ENCODE measurements around the gene SYT9.
"Not testable (repeated sequence)": the region's sequence is repeated elsewhere in the genome, so short reads cannot be mapped to it uniquely, and the experiment has no call there.

The SYT9 gene

DNA sequence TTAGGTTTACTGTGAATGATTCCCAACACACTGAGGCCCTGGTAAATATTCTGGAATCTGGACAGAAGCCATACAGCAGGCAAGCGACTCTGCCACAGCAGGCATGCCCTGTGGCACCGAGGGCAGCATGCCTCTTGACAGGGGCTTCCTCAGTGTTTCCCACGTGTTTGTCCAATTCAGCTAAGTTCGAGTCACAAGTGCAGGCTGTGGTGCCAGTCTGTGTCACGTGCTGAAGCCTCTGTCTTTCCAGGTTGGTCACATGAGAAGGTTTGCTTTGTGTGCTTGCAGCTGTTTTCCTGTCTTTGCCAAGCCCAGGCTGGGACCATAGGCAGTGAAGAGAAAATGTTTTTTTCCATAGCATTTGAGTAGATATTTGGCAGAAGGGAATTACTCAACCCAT lies 259.7 kb downstream of the SYT9 start:
- Mint-ChIP-seq H3K27me3 (no peaks in the 10 kb centered on the region), H3K36me3 (ENCODE audit: low read depth) (peaks cover 13% of the 10 kb centered on the region), H3K9me3 (no peaks in the 10 kb centered on the region), H3K27ac (no peak overlapping the region), H3K4me3 (no peak overlapping the region), H3K4me1 (ENCODE audit: low read depth) (peaks cover 29% of the 10 kb centered on the region)
- intact Hi-C loops (cut with micrococcal nuclease) = loop anchor here (5.0 kb wide), 1 partner anchor 41 kb away; no protein-coding TSS in a partner anchor

DNA sequence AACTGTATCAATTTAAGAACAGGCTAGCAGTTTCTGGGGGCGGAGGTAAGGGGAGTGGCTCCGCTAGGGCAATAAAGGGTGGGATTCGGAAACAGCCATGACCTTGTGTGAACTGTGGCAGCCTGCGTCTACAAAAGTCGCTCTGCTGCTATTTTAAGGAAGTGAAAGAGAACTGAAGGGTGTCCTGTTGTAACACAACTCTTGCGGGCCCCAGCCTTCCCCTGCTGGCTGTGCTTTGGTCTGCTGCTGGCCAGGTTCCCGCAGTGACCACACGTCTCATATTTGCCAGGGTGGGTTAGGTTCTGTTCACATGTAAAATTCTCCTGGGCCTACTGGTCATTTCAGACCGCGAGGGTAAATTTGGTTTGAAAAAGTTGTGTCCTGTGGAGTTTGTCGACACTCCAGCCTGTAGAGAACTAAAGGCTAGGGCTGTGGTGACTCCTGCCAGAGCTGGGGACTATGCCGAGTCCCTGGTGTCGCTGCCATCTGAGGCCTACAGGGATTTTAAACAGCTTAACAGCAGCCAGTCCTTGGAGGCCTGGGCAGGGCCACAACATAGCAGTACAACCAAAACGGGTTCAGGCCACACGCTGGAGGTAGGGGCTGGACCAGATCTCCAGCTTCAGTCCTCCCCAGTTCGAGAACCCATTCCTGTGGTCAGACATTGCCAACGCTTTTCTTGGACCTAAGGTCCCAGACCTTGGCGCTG lies 261.0 kb downstream of the SYT9 start:
- Mint-ChIP-seq H3K36me3 (ENCODE audit: low read depth) (peaks cover 19% of the 10 kb centered on the region), H3K27me3 (no peaks in the 10 kb centered on the region), H3K4me3 (peak overlapping the region; percentile 86), H3K27ac (no peak overlapping the region), H3K4me1 (ENCODE audit: low read depth) (peaks cover 23% of the 10 kb centered on the region), H3K9me3 (no peaks in the 10 kb centered on the region)
- intact Hi-C loops (cut with micrococcal nuclease) = loop anchor here (1.0 to 5.0 kb wide), 2 partner anchors 11 to 40 kb away; no protein-coding TSS in a partner anchor

DNA sequence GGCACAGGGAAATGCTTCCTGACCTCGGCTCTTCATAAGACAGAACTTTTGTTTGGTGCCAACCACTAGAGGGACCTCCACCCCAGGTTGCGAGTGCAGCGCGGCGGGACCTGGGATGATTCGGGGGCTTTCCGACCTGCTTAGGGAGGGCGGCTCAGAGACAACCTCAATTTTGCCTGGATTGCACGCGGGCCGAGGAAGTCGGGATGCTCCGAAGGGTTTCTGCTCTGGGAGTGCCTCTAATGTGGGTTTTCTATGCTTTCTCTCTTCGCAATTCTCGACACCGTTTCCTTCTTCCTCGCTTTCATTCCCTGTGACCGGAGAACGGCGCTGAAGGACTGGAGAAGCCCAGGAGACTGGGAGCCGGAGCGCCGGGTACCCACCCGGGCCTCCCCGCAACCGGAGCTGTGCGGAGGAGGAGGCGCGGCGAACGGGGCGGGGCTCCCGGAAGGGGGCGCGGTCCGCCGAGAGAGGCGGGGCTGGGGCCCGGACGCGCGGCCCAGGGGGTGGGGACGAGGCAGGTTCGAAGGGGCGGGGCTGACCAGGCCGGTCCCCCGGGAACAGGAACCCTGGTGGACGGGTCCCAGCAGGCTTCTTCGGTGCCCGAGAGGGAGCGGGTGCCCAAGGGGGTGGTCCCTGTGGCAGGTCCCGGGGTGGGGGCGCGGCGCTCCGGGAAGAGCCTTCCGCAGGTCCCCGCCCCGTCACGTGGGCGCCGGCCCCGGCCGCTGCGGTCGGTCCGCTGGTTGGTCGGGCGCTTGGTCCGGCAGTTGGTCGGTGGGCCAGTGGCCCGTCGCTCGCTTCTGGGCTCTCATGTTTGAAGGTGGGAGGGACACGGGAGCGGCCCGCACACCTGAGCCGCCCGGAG lies 261.8 kb downstream of the SYT9 start, which contains the start of gene PPFIBP2:
TSS of gene PPFIBP2 (plus strand) at position 766 of the 865 bp plus-strand sequence. CDS start 35,477 bp downstream, outside the sequence.
- H3K27ac Mint-ChIP-seq = no peak within 1 kb of the TSS
- intact Hi-C loops (cut with micrococcal nuclease) = loop anchor here (1.0 to 5.0 kb wide), 2 partner anchors 10 to 39 kb away; no protein-coding TSS in a partner anchor
- H3K36me3 Mint-ChIP-seq (ENCODE audit: low read depth) = peaks cover 27% of the 10 kb centered on the region
- H3K27me3 Mint-ChIP-seq = no peaks in the 10 kb centered on the region
- H3K9me3 Mint-ChIP-seq = no peaks in the 10 kb centered on the region
- H3K4me1 Mint-ChIP-seq (ENCODE audit: low read depth) = peaks cover 23% of the 10 kb centered on the region
- H3K4me3 Mint-ChIP-seq = peak within 1 kb of the TSS; percentile 86

DNA sequence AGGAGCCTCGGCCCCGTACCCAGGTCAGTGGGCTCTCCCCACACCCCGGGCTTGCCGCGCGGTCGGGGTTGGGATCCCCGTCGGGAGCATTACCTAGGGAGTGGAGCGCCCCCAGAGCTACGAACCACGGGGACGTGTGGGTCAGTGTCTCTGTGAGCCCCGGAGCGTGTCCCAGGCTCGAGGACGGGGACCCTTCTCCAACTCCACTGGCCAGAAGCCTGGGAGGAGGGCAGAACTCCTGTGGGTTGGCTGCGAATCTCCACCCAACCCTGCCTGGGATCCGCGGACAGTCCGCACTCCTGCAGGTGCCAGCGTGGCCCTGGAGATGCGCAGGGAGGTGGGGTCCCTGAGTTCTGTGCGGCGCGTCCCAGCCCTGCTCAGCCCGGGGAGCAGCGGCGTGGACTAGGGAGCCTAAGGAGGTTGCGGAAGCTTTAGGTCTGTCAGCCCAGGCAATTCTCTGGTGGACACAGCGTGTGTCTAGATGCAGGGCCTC lies 262.4 kb downstream of the SYT9 start:
- no peaks in the 10 kb centered on the region for H3K9me3 Mint-ChIP-seq
- H3K4me1 Mint-ChIP-seq (ENCODE audit: low read depth) = peaks cover 23% of the 10 kb centered on the region
- peak overlapping the region; percentile 86 for H3K4me3 Mint-ChIP-seq
- no peaks in the 10 kb centered on the region for H3K27me3 Mint-ChIP-seq
- intact Hi-C loops (cut with micrococcal nuclease) = loop anchor here (5.0 kb wide), 1 partner anchor 38 kb away; no protein-coding TSS in a partner anchor
- H3K27ac Mint-ChIP-seq = no peak overlapping the region
- peaks cover 34% of the 10 kb centered on the region for H3K36me3 Mint-ChIP-seq (ENCODE audit: low read depth)

DNA sequence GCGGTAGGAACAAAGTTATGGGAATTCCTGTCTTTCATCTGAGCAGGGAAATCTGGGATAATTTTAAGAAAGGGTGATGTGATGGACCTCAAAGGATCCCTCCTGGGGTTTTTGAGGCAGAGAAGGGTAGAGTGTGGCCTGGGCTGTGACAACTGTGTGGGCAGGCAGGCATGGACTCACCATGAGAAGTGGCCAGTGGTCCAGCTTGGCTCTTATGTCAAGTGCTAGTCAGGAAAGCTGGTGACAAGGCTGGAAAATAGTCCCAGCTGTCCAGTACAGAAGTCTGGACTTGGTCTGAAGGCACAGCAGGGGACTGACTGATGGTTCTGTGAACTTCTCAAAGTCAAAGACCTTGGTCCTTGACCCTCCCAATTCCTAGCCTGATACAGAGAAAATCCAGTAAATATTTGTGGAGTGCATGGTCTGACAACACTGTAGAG lies 263.8 kb downstream of the SYT9 start:
- H3K4me1 Mint-ChIP-seq (ENCODE audit: low read depth) = peaks cover 23% of the 10 kb centered on the region
- peak overlapping the region; percentile 66 for H3K4me3 Mint-ChIP-seq
- H3K27me3 Mint-ChIP-seq = no peaks in the 10 kb centered on the region
- no peak overlapping the region for H3K27ac Mint-ChIP-seq
- intact Hi-C loops (cut with micrococcal nuclease) = no loop called here
- no peaks in the 10 kb centered on the region for H3K9me3 Mint-ChIP-seq
- peaks cover 37% of the 10 kb centered on the region for H3K36me3 Mint-ChIP-seq (ENCODE audit: low read depth)

DNA sequence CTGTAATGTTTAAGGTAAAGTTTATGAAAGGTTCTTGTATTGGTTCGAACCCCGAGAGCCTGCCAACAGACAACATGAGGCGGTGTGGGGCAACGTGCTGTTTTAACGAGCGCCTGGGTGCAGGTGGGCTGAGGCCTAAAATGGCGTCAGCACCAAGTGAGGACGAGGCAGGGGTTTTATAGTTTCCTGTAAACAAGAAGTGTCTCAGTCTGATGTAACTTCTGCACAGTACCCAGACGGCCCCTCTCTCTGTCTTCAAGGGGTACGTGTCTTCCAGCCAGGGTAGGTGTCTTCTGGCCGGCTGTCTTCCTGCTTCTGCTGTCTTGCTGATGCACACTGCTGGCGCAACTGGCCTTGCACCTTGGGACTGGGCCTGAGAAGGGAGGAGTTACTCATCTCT lies 264.8 kb downstream of the SYT9 start:
- no peaks in the 10 kb centered on the region for H3K9me3 Mint-ChIP-seq
- H3K27ac Mint-ChIP-seq = no peak overlapping the region
- peak overlapping the region; percentile 66 for H3K4me3 Mint-ChIP-seq
- H3K27me3 Mint-ChIP-seq = no peaks in the 10 kb centered on the region
- peaks cover 17% of the 10 kb centered on the region for H3K4me1 Mint-ChIP-seq (ENCODE audit: low read depth)
- intact Hi-C loops (cut with micrococcal nuclease) = no loop called here
- H3K36me3 Mint-ChIP-seq (ENCODE audit: low read depth) = peaks cover 37% of the 10 kb centered on the region

DNA sequence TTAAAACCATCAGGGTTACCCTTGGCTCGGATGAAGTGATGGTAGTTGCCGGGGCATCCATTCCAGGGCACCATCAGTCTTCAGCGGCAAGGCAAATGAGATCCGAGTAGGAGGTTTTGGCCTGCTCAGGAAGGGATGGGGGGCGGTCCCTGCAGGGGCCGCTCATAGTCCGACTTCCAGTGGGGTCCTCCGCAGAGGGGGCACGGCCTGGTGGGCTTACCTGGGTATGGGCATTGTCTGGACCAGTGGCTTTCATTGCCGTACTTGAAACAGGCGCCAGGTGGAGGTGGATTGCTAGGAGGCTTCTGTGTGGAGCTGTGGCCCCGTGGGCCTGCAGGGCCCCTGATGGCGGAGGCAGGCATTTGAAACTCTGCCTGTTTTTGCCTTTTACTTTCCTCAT lies 266.0 kb downstream of the SYT9 start:
- H3K4me3 Mint-ChIP-seq; H3K9me3 Mint-ChIP-seq; H3K4me1 Mint-ChIP-seq (ENCODE audit: low read depth); H3K27ac Mint-ChIP-seq; intact Hi-C loops (cut with micrococcal nuclease); H3K27me3 Mint-ChIP-seq: not testable (repeated sequence)
- H3K36me3 Mint-ChIP-seq (ENCODE audit: low read depth) = peaks cover 37% of the 10 kb centered on the region

Measured in dendritic cell treated with granulocyte-macrophage colony-stimulating factor and Interleukin-4, amounts not matched to agents 40 ng/mL and 50 ng/mL, for 4 days (primary cell).